Neural progenitor cell (in vitro differentiated cells): ENCODE measurements around the gene HSPE1. TPM values are rescaled to one million over a fixed set of nuclear protein-coding genes. Genes with fewer than 3 reads are reported as not detected.

Experiments used
- DNase-seq: peaks from one replicate; pipeline ENCODE4 v3.0.0-alpha.2; 2016; ENCODE audit warnings: low spot score
- H2AFZ ChIP-seq: fragments of 200-600 bp; sonication (generic); replicated peaks from 2 replicates; pipeline ENCODE4 v1.6.1; 2016; ENCODE audit warnings: antibody characterized with exemption
- H3F3A ChIP-seq: fragments of 200-600 bp; sonication (generic); 2 replicates; pipeline ENCODE4 v1.6.1; 2016; ENCODE audit warnings: antibody characterized with exemption, low read depth
- H3K27ac ChIP-seq: fragments of 200-600 bp; sonication (generic); 2 replicates; pipeline ENCODE4 v1.5.1; 2016; ENCODE audit warnings: mild to moderate bottlenecking
- H3K27me3 ChIP-seq: fragments of 200-600 bp; sonication (generic); 2 replicates; pipeline ENCODE4 v1.6.1; 2016; ENCODE audit warnings: mild to moderate bottlenecking, moderate library complexity
- H3K36me3 ChIP-seq: fragments of 200-600 bp; sonication (generic); 2 replicates; pipeline ENCODE4 v1.5.1; 2016
- H3K4me1 ChIP-seq: fragments of 200-600 bp; sonication (generic); 2 replicates; pipeline ENCODE4 v1.6.1; 2016; ENCODE audit warnings: mixed run types
- H3K4me2 ChIP-seq: fragments of 200-600 bp; sonication (generic); 2 replicates; pipeline ENCODE4 v1.6.1; 2016
- H3K4me3 ChIP-seq: fragments of 200-600 bp; sonication (generic); 2 replicates; pipeline ENCODE4 v1.5.1; 2016
- H3K79me2 ChIP-seq: fragments of 200-600 bp; sonication (generic); 2 replicates; pipeline ENCODE4 v1.6.1; 2016; ENCODE audit warnings: low read depth
- H3K9ac ChIP-seq: fragments of 200-600 bp; sonication (generic); 2 replicates; pipeline ENCODE4 v1.6.1; 2016
- H3K9me3 ChIP-seq: fragments of 200-600 bp; sonication (generic); 2 replicates; pipeline ENCODE4 v1.5.1; 2016; ENCODE audit warnings: low read depth
- H4K20me1 ChIP-seq: fragments of 200-600 bp; sonication (generic); 2 replicates; pipeline ENCODE4 v1.6.1; 2016; ENCODE audit warnings: low read depth
- H3K27ac Mint-ChIP-seq: 3 replicates; pipeline ENCODE4 v1.8.0; 2021; ENCODE audit warnings: mixed read lengths
- H3K27me3 Mint-ChIP-seq: 2 replicates; pipeline ENCODE4 v1.8.0; 2022; ENCODE audit warnings: low read depth, mild to moderate bottlenecking, inconsistent platforms, moderate library complexity, mixed read lengths; ENCODE audit not compliant: insufficient read depth
- H3K36me3 Mint-ChIP-seq: 3 replicates; pipeline ENCODE4 v1.8.0; 2021; ENCODE audit warnings: mixed read lengths
- H3K4me1 Mint-ChIP-seq: 3 replicates; pipeline ENCODE4 v1.8.0; 2021; ENCODE audit warnings: mixed read lengths
- H3K4me3 Mint-ChIP-seq: 3 replicates; pipeline ENCODE4 v1.8.0; 2021; ENCODE audit warnings: mild to moderate bottlenecking, moderate library complexity, mixed read lengths
- H3K9me3 Mint-ChIP-seq: 3 replicates; pipeline ENCODE4 v1.8.0; 2020; ENCODE audit warnings: mixed read lengths
- EZH2 ChIP-seq: fragments of 200-600 bp; sonication (generic); IDR thresholded peaks from 2 replicates; pipeline ENCODE4 v1.6.1; 2017; ENCODE audit warnings: antibody characterized with exemption, mild to moderate bottlenecking, moderate library complexity
- EZH2phosphoT487 ChIP-seq: fragments of 200-600 bp; sonication (generic); IDR thresholded peaks from 2 replicates; pipeline ENCODE4 v1.6.1; 2017; ENCODE audit warnings: antibody characterized with exemption
- total RNA-seq: library from RNA; depleted of rRNA; stranded (reverse); fragments of >200 nt; gene quantifications from 2 replicates; pipeline ENCODE4 v1.2.3, GENCODE V29; 2015; ENCODE audit warnings: low replicate concordance
- TF ChIP-seq, protein P1 (sequence below): fragments of 200-600 bp; sonication (generic); IDR thresholded peaks from 2 replicates; pipeline ENCODE4 v1.5.1; 2017; ENCODE audit warnings: antibody characterized with exemption, mild to moderate bottlenecking

The HSPE1 gene
- total RNA-seq, 1 donor from 2014 or later = 320 TPM

DNA sequence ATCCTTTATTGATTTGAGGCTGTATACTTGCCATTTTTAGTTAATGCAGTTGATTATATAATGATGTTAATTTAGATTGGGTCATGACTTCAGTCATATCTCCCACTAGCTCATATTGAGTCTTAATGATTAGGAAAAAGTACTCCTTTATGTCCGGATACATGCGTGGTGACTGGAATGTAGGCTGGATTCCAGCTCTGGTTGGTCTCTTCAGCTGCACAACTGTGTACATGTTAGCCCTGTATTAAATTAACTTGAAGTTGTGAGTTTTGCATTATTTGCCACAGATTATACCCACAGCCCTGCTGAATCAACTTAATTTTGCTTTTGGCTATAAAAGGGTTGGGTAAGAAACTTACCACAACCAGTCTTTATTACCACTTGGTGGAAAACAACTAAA is 38.2 kb downstream of the HSPE1 start:
- Histone ChIP-seq H3F3A (peaks cover 10% of the 10 kb centered on the region), H3K36me3 (peaks cover 17% of the 10 kb centered on the region), H3K27ac (no peak overlapping the region), H2AFZ (no peak overlapping the region), H3K4me1 (no peaks in the 10 kb centered on the region), H3K4me3 (no peak overlapping the region), H4K20me1 (peaks cover 13% of the 10 kb centered on the region), H3K9ac (no peak overlapping the region), H3K4me2 (no peak overlapping the region), H3K27me3 (no peaks in the 10 kb centered on the region), H3K9me3 (no peaks in the 10 kb centered on the region), H3K79me2 (peaks cover 68% of the 10 kb centered on the region)
- no peak overlapping the region for H3K27ac Mint-ChIP-seq
- H3K27me3 Mint-ChIP-seq = no peaks in the 10 kb centered on the region
- no peaks in the 10 kb centered on the region for H3K4me1 Mint-ChIP-seq
- H3K4me3 Mint-ChIP-seq = no peak overlapping the region
- no peak for DNase-seq
- no peaks in the 10 kb centered on the region for H3K9me3 Mint-ChIP-seq
- TF ChIP-seq, protein P1, sequence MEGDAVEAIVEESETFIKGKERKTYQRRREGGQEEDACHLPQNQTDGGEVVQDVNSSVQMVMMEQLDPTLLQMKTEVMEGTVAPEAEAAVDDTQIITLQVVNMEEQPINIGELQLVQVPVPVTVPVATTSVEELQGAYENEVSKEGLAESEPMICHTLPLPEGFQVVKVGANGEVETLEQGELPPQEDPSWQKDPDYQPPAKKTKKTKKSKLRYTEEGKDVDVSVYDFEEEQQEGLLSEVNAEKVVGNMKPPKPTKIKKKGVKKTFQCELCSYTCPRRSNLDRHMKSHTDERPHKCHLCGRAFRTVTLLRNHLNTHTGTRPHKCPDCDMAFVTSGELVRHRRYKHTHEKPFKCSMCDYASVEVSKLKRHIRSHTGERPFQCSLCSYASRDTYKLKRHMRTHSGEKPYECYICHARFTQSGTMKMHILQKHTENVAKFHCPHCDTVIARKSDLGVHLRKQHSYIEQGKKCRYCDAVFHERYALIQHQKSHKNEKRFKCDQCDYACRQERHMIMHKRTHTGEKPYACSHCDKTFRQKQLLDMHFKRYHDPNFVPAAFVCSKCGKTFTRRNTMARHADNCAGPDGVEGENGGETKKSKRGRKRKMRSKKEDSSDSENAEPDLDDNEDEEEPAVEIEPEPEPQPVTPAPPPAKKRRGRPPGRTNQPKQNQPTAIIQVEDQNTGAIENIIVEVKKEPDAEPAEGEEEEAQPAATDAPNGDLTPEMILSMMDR = no peak
- TF ChIP-seq EZH2phosphoT487 (no peak), EZH2 (no peak)
- H3K36me3 Mint-ChIP-seq = peaks cover 42% of the 10 kb centered on the region

DNA sequence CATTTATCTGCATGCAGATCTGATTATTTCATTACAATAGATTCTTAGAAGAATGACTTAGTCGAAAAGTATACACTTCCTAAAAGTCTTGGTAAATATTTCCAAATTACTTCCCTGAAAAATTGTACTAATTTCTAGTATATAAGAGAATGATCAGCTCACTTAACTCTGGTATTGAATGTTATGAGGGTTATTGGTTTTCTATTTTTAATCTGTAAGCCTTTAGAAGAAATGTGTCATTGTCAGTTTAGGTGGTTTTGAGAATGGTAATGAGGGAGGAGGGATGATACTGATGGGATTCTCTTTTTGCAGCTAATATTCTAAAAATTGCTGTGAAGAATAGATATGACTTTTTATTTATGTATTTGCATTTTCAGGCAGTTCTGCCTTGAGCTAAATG is 39.6 kb downstream of the HSPE1 start:
- Histone ChIP-seq H3K9me3 (no peaks in the 10 kb centered on the region), H2AFZ (no peak overlapping the region), H3K79me2 (peaks cover 56% of the 10 kb centered on the region), H3K27me3 (no peaks in the 10 kb centered on the region), H3K4me2 (no peak overlapping the region), H3F3A (peaks cover 10% of the 10 kb centered on the region), H3K4me3 (no peak overlapping the region), H3K4me1 (no peaks in the 10 kb centered on the region), H4K20me1 (peaks cover 2% of the 10 kb centered on the region), H3K27ac (no peak overlapping the region), H3K36me3 (peaks cover 17% of the 10 kb centered on the region), H3K9ac (no peak overlapping the region)
- H3K27me3 Mint-ChIP-seq = no peaks in the 10 kb centered on the region
- H3K4me1 Mint-ChIP-seq = no peaks in the 10 kb centered on the region
- no peak for TF ChIP-seq EZH2phosphoT487
- TF ChIP-seq EZH2 = no peak
- H3K27ac Mint-ChIP-seq = no peak overlapping the region
- no peak overlapping the region for H3K4me3 Mint-ChIP-seq
- H3K36me3 Mint-ChIP-seq = peaks cover 40% of the 10 kb centered on the region
- no peaks in the 10 kb centered on the region for H3K9me3 Mint-ChIP-seq
- no peak for DNase-seq

DNA sequence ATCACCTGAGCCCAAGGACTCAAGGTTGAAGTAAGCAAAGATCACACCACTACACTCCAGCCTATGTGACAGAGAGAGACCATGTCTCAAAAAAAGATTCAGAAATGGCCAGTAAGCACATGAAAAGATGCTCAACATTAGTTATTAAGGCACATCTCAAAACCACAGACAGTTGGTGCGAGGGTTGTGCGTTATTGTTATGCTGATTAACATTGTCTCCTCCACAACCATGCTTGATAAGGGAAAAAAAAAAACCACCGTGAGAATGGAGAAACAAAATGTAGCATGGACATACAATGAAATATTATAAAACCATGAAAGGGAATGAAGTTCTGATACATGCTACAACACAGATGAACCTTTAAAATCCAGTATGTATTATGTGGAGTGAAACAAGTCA is 43.0 kb downstream of the HSPE1 start:
- H3K4me1 ChIP-seq = no peaks in the 10 kb centered on the region
- peaks cover 16% of the 10 kb centered on the region for H3K36me3 ChIP-seq
- TF ChIP-seq EZH2phosphoT487 = no peak
- TF ChIP-seq, protein P1 = no peak
- no peak for TF ChIP-seq EZH2
- H3K4me1 Mint-ChIP-seq = no peaks in the 10 kb centered on the region
- H3K4me2 ChIP-seq = no peak overlapping the region
- no peak overlapping the region for H3K27ac ChIP-seq
- H2AFZ ChIP-seq = no peak overlapping the region
- peaks cover 34% of the 10 kb centered on the region for H3K79me2 ChIP-seq
- H3K4me3 ChIP-seq = no peak overlapping the region
- peaks cover 4% of the 10 kb centered on the region for H3F3A ChIP-seq
- H3K27me3 ChIP-seq = no peaks in the 10 kb centered on the region
- no peaks in the 10 kb centered on the region for H3K27me3 Mint-ChIP-seq
- no peaks in the 10 kb centered on the region for H4K20me1 ChIP-seq
- no peak overlapping the region for H3K9ac ChIP-seq
- DNase-seq = no peak
- peaks cover 36% of the 10 kb centered on the region for H3K36me3 Mint-ChIP-seq
- H3K9me3 Mint-ChIP-seq = no peaks in the 10 kb centered on the region
- no peaks in the 10 kb centered on the region for H3K9me3 ChIP-seq
- H3K4me3 Mint-ChIP-seq = no peak overlapping the region
- no peak overlapping the region for H3K27ac Mint-ChIP-seq

DNA sequence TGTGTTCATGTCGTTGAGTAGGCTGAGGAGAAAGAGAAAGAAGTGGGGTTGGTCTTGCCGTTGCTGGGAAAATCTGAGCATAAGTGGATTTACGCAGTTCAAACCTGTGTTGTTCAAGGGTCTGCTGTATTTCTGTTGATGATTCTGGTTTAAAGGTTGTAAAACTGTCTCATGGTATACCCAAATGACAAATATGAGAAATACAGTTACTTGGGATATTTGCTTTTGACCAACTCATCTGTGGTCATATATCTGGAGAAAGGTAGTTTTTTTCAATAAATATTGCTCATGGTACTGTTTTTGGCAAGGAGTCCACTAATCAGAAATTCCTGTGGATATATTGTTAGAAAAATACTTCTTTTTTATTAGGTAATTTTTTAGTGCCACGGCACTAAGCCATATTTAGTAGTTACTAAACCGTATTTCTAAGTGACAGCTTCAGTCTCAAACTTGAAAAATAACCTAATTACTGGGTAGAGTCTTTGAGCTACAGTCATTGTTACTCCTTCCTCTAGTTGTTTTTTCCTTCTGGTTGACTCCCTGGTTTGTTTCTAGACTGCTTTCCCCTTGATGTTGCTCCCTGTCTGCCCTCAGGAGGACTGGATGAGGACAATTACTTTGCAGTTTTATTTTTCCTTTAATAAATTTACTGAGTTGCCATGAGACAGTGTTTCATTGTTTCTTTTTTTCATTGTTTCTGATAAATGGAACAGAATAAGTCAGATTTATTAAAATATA is 47.2 kb downstream of the HSPE1 start:
- H3K27ac ChIP-seq = no peak overlapping the region
- Mint-ChIP-seq H3K27me3 (no peaks in the 10 kb centered on the region), H3K9me3 (no peaks in the 10 kb centered on the region), H3K4me3 (no peak overlapping the region), H3K36me3 (peaks cover 28% of the 10 kb centered on the region), H3K4me1 (no peaks in the 10 kb centered on the region), H3K27ac (no peak overlapping the region)
- H3K36me3 ChIP-seq = peaks cover 22% of the 10 kb centered on the region
- no peak overlapping the region for H2AFZ ChIP-seq
- no peak overlapping the region for H3K4me2 ChIP-seq
- peaks cover 4% of the 10 kb centered on the region for H3F3A ChIP-seq
- no peak for DNase-seq
- TF ChIP-seq, protein P1 = no peak
- TF ChIP-seq EZH2 = no peak
- no peak for TF ChIP-seq EZH2phosphoT487
- no peaks in the 10 kb centered on the region for H3K4me1 ChIP-seq
- no peaks in the 10 kb centered on the region for H4K20me1 ChIP-seq
- peaks cover 9% of the 10 kb centered on the region for H3K79me2 ChIP-seq
- H3K27me3 ChIP-seq = no peaks in the 10 kb centered on the region
- no peaks in the 10 kb centered on the region for H3K9me3 ChIP-seq
- no peak overlapping the region for H3K4me3 ChIP-seq
- no peak overlapping the region for H3K9ac ChIP-seq
